WI38 (cell line): Measurements from ENCODE around the gene SLU7.
A peak's percentile ranks its signal among the peaks of the same experiment; 100 is the strongest.

Experiments
- H3K4me3 ChIP-seq: 2 replicates; pipeline ENCODE4 v1.5.1; 2011; ENCODE audit warnings: low read depth, mild to moderate bottlenecking, control low read depth, low read length
- CTCF ChIP-seq: IDR thresholded peaks from 2 replicates; pipeline ENCODE4 v1.5.1; 2012; ENCODE audit warnings: low read depth, mild to moderate bottlenecking, control low read depth, low read length

The SLU7 gene

DNA sequence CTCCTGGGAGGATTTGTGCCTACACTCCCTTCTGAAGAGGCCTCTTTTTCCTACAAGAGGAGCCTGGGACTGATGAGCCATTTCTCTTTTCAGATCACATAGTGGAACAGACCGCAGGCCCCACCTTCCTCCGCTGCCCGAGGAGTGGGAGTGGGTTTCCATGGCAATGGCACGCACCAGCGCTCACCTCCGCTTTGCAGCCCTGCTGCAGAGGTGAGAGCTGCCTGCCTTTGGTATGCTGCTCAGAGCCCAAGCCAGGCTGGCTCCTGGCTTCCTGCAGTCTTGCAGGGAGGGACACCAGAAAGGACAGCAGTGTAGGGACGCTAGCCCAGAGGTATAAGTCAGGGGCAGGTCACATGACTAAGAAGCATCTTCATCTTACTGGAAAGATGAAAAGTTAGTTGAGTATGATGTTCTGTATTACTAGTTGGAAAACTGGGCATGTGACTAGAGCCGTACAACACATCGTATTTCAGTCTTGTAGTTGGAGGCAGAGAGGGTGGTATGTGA, 15.2 kb upstream of the SLU7 start:
- no peak overlapping the region for H3K4me3 ChIP-seq
- no peak for TF ChIP-seq CTCF

GRCh38 chr5:160432787-160433186, 13.9 kb upstream of the SLU7 start:
- H3K4me3 ChIP-seq, result no peak overlapping the region
- TF ChIP-seq CTCF, result no peak

- no peak overlapping the region for H3K4me3 ChIP-seq
- no peak for TF ChIP-seq CTCF
Observed at GRCh38 chr5:160432196-160432595, 13.3 kb upstream of the SLU7 start.

- no peak for TF ChIP-seq CTCF
- H3K4me3 ChIP-seq, result no peak overlapping the region
Observed at GRCh38 chr5:160427607-160428006, 8.7 kb upstream of the SLU7 start.

GRCh38 chr5:160423099-160423498, 4.2 kb upstream of the SLU7 start:
- TF ChIP-seq CTCF, result no peak
- H3K4me3 ChIP-seq, result peak overlapping the region; percentile 71

- peak within 1 kb of the TSS; percentile 71 for H3K4me3 ChIP-seq
- no peak for TF ChIP-seq CTCF
Observed at GRCh38 chr5:160421625-160422258, 2.9 kb upstream of the SLU7 start, which contains the start of gene PTTG1. Gene PTTG1 (plus strand): TSS chr5:160421855. CDS start chr5:160422313, 458 bp downstream.

DNA sequence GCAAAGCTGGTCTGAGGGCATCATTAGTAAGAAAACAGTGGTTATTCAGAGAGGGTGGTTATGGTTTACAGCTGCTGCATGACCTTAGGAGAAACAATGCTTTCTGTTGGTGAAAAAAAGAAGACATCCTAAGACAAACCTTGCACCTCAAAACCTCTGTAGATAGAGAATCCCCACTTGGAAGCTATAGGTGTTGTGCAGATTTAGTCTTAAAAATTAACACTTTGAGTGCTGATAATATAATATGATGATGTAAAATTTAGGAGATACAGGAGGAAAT, 1.4 kb upstream of the SLU7 start:
- no peak overlapping the region for H3K4me3 ChIP-seq
- no peak for TF ChIP-seq CTCF
